Stimulated activated CD4-positive, alpha-beta T cell treated with anti-CD3 and anti-CD28 coated beads, Interleukin-2, amount 100 ng/mL, for 48 hours (primary cell): ENCODE data around the gene MCC.

Experiments used
- DNase-seq, 2 donors: peaks; one replicate each; pipeline ENCODE4 v3.0.0-alpha.2; 2020

MCC gene

DNA sequence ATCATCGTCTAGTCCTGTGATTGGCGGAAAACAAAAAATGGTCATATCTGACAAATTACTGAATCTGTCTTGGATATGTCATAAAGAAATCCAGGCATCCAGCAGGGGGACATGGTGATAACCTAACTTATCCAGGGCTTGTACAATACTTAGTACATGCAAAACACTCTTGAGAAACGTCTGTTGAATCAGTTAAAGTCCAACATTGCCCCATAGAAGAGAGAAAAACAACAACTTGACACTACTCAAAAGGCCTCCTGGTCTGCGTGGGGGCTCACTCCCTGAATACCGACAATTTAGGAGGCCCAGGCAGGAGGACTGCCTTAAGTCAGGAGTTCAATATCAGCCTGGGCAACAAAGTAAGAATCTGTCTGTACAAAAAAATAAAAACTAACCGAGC is 294.1 kb downstream of the MCC start:
- no peak for DNase-seq

DNA sequence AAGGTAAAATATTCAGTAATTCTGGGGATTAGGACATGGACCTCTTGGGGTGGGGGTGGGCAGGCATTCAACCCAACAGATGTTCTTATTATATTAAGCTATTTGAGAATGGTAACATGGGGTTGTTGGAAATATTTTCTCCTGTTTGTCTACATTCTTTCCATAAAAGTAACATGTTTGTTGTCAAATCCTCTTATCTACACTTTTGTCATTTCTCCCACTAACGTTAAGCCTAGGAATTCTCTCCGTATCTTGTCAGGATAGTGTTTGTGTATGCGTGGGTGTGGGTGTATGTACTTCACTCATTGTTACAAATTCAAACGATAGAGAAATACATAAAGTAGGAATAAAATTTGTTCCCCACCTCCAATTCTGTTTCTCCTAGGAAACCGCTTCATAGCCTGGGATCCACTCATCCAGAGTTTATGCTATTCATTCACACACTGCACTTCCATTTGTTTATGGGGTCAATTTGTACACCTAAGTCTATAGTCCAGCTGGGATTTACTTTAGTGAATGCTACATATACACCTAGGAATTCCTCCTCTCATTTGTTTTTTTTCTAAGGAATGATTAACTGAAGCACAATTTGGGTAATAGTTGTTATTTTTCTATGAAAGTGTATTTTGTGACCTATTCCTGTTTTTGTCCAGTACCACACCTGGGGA is 294.8 kb downstream of the MCC start:
- no peak for DNase-seq

DNA sequence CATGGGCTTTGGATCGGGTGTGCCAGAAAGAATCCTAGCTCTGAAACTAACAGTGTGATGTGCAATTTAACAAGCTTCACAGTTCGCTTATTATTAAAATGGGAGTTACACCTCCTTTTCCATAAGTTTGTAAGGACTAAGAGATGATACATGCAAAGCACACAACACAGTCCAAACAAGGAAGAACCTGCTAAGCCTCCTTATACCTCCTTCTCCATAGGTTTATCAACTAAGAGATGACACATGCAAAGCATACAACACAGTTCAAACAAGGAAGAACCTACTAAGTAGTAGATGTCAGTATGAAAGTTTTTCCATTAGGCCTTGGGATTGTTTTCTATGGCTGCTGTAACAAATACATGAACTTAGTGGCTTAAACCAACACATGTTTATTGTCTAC is 295.7 kb downstream of the MCC start:
- no peak for DNase-seq

DNA sequence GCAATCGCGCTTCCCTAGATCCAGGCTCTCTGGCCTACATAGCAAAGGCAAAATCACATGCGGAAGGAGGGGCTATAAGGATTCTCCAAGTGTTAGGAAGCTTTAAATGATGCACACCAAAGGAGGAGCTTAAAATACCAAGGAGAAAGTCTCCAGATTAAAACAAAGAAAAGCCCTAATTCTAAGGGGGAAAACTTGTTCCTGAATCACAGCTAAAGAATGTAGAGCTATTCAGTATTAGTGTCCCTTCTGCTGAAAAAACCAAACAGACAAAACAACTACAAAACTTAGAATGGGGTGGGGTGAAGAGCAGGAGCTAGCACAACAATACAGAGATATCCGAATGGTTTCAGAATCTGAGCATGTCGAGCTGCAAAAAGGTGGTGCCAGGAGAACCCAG is 297.9 kb downstream of the MCC start:
- DNase-seq: no peak

DNA sequence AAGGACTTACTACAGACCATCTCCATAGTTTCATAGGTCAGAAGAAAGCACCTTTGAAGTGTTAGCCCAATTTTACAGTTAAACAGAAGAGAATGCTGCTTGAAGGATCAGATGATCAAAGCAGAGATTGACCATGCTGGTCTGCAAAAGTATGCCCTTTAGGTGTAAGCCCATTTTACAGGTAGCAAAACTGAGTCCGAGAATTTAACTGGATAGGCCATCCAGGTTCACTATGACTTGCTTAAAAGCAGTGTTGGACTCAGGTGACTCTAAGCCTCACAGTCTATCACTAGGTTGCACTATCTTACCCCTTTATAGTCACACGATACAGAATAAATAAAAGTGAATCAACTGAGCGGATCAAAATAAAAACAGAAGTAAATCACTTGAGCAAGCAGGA is 299.0 kb downstream of the MCC start:
- no peak for DNase-seq

DNA sequence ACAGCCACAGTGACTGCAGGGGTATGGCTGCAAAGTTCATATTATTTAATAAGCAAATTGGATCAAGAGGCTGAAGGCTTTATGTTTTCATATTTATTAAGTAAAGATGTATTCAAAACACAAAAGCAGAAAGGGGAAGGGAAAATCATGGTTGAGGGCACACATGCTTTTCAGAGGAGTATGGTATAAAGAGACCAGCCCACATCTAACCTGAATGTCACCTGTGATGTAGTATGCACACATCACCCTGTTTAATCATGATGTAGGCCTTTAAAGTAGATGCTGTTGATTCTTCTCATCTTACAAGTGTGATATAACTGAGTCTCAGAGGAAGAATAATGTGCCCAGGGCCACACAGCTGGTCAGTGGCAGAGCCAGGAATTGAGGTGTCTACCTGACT is 299.8 kb downstream of the MCC start:
- DNase-seq: no peak

DNA sequence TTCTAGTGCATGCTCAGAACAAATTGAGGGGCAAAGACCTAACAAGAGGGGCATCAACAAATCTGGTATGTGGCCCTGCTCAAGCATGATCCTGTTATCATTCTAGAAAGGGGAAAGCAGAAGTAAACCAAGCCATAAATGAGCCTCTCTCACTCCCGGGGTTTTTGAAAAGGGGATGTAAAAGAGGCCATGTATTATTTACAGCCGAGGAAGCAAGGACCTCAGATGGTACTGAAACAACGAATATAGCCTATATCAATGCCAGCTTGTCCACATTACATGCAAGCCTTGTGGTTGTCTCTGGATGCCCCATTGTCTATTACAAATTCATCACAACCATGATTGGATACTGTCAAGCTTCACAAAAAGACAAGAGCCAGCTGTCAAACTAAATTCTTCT is 300.3 kb downstream of the MCC start:
- DNase-seq: no peak

DNA sequence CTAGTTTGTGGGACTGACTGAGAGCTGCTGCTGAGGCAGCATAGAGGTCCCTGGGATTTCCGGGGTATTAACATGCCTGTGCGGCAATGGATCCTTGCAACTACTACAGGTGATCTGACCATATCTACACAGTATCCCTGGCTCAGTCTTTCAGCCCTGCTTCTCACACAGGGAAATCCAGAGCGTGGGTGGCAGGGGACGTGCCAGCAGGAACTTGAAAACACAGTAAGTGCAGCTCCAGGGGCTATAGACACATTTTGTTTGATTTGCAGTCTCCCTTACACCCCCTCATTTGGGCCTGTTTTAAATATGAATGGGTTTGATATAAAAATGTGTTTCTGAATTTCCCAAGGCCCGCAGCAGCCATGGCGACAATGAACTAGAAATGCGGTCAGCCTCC is 302.2 kb downstream of the MCC start:
- DNase-seq: no peak

DNA sequence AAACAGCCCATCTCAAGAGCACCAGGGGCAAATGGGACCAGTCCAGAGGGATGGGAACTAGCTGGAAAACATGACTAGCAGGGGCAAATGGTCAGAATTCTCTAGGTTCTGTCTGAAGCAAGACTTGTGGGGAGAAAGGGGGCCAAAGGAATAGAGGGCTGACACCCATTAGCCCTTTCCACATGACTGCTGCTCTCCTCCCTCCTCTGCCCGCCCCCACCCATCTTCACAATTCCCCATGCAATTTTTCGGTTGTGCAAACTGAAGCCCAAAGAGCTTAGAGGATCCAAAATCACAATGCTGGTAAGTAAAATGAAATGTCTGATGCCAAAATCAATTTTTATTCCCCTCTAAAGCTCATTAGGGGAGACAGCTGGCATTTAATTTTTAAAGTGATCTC is 304.6 kb downstream of the MCC start:
- DNase-seq: no peak

DNA sequence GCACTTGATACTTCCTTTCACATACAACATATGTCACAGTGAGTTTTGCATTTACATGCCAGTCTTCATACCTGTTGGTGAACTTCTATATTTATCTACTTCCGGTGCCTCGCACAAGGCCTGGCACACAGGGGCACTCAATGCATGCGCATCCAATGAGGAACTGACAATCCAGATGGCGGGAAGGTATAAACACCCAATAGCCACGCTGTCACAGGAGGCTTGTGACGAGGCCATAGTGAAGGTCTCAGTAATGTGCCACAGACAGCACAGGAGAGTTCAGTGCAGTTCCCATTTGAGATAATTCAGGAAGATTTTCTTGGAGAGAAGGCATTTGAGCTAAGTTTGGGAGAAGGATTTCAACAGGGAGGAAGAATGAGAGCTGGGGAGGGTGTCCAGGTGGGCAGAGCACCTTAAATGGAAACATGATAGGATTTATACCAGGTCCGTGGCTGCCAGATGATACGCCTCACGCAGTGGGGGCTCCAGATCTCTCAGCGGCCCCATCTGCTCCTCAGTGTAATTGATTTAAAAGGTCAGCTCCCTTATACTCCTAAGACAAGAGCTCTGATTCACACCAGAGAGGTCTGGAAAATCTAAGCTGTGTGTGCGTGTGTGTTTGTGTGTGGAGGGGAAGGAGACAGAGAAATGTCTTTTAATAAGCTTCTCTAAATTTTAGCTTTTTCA is 305.5 kb downstream of the MCC start:
- no peak for DNase-seq

DNA sequence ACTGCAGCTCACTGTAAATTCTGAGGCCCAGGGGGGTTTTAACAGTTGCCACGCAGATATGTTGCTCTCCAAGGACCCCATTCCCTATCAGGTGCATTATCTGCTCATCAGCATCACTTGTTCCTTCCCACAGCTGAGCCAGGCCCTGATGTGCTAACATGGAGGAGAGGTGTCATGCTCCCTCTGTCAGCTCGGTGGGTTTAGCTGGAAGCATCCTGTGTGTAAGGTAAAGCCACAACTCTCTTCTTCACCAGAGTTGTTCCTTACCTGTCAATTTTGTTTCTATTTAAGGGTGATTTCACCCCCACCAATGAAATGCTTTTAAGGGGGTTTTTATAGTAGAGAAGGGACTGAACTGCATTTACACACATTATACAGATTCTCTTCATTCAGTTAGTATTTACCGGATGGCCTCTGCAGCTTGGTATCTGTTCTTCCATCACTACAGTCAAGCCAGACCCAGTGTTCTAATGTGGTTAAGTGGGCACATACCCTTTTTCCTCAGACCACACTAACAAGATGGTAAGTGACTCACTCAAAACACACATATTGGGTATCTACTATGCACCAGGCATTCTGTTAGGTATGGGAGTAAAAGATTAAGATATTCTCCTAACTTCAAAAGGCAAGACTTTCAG is 306.3 kb downstream of the MCC start:
- no peak for DNase-seq

DNA sequence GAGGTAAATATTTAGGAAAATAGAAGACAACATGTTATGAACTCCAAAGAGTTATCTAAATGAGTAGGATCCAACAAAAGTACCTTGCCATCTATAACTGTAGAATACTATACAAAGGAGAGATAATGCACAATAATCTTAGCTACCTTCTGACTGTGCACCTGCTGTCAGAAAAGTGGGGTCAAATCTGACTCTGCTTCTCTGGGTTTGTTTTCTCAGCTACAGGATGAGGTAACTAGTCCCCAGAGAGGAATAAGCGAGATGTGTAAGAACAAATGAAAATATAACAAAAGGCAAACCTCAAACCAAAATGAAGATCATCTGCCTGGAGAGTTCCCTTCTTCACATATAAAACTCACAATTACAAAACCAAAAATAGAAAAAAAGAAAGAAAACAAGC is 306.8 kb downstream of the MCC start:
- no peak for DNase-seq

DNA sequence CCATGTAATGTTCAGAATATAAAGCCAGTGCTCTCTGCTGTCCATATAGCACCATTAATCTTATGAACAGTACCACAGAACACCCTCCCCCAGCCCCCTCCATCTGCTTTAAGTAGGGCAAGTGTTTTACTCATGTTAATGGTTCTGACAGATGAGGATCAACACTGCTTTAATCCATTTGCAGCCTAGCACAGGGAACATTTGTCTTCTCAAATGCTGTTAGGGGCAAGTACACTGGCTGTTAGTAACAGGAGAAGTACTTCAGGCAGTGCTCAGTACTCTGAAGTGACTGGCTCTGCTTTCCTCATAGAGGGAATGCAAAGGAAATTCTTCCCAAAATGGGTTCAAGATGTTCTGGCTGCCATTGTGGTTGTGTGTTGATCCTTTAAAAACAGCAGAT is 309.1 kb downstream of the MCC start:
- DNase-seq: no peak

DNA sequence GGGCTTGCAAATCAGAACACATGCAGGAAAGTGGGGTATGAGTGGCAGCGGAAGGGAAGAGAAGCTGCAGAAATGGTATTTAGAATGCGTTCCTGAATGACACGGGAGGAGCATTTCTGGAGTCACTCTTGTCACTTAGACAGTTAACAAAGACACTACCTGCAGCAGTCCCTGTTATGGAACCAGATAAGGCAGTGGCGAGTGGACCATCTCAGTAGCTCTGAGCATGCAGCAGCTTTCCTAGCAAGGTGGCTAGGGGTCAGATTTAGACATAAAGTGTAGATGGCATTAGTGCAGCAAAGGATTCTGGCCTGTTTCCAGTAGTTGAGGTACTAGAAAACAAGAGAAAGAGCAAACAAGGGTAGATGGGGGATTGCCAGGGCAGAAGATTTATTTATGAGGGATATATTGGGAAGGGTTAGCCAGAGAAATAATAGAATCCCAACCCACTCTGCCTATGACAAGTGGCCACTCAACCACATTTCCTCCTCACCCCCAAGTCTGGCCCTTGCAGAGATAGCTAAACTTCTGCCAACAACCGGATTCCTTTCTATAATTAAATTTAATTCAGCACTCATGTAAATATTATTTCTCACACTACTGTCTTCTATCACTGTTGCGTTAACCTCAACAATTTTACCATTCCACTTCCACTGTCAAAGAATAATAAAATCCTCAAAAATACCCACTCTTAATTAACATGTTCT is 310.0 kb downstream of the MCC start:
- DNase-seq: no peak

DNA sequence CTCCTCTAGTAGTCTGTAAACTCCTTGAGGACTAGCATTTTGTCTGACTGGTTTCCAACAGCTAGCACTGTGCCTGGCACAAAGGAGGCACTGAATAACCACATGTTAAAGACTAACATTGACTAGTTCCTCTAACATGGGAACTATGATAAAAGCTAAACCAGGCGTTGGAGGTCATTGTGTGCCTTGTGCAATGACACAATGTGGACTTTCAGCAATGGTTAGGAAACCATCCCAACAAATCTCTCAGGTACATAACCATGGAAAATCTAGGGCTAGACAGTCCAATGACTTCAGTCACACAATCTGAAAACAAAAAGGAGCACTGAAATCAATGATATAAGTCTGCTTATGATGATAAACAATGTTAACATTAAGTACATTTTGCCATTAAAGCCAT is 311.0 kb downstream of the MCC start:
- DNase-seq: no peak

DNA sequence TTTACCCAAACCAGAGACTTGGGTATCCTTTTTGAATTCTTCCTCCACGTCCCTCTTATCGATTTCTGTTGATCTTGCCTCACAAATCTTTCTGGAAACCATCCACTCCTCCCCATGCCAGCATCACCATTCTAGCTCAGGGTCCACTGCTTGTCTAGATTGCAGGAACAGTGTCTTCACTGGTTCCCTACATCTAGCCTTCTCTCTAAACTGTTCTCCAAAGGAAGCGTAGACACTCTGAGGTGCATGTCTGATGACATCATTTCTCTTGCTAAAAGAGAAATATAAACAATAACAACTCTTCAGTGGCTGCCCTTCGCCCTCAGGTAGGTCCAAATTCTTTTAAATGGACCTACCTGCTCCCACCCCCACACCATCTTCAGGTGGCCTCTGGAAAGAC is 311.5 kb downstream of the MCC start:
- DNase-seq: no peak

DNA sequence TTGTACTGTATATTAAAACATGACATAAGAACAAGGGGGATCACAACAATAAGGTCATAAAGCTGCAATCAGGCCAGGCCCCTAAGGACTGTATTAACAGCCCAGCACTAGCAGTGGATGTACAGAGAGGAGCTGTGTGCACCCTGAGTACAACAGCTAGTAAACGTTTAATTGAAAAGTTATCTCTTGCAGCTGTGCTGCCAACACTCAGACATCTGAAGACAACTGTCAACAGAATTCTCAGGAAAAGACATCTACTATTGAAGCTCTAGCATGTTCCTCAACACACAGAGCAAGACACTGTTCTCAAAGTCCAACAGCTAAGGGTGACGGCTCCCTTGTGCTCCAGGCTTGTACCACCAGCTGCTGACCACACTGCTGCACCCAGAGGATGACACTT is 312.1 kb downstream of the MCC start:
- no peak for DNase-seq

DNA sequence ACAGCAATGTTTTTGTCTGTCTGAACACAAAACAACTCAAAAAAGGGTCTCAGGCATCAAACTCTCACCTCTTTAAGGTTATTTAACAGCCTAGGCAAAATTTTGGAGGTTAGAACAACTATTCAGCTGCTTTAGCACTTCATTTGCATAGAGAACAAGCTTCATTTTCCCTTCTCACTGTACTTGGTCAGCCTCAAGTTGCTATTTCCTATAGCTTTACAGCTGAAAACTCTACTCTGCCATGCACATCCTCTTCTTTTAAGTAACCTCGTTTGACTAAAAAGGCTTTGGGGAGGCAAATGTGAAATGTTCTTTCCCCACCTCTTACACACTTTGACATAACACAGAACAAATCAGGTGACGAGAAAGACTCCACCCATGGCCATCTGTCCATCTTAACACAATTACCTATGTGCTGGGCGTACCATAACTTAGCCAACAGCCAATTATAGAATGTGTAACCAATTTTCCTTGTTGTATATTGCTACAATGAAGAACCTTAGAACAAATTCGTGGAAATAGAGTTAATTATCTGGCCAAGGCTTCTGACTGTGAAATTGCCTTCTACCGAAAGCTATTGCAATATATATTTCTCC is 315.9 kb downstream of the MCC start:
- DNase-seq: no peak

DNA sequence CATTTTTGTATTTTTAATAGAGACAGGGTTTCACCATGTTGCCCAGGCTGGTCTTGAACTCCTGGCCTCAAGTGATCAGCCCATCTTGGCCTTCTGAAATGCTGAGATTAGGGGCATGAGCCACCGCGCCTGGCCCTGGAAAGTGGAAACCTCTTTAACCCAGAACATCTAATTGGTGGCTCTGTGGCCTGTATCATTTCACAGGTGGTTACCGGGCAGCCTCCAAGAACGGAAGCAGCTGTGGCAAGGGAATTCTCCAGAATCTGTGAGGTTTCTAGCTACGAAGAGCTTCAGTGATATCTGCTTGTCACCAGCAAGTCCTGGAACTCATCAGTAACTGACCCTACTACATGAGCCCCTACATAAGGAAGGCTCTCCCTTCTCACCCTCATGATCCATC is 316.7 kb downstream of the MCC start:
- DNase-seq: no peak

DNA sequence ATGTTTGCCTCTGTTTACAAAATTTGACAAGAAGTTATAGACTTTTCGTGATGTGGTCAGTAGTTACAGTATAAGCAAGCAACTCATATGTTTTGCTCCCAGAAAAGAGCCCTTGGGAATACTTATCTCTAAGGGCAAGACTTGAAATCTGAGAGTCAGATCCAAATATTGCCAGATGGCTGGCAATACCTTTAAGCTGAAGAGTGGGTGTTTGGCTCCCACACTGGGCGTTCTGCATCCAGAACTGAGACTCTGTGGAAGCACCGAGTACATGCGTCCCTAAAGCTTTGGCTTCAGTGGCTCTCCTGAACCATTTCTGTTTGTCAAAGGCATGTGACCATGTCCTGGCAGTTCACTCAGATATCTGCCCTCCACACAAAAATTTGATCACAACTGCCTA is 317.5 kb downstream of the MCC start:
- no peak for DNase-seq

DNA sequence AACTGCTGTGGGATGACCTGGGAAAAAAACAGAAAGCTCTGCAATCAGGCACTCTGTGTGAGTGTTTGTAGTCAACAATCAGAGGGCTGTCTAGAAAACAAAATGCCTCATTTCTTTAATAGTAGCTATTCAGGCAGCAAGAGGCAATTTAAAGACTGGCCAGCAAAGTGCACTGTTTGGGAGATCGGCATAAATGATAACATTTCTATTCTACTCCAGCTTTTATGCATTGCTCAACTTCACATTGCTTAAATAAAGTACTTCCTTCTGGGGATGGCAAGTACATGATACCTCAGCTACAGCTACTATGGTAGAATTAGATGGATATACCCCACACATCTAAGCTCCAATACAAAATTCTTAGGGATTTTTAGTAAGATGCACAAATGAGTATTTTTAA is 318.5 kb downstream of the MCC start:
- no peak for DNase-seq

DNA sequence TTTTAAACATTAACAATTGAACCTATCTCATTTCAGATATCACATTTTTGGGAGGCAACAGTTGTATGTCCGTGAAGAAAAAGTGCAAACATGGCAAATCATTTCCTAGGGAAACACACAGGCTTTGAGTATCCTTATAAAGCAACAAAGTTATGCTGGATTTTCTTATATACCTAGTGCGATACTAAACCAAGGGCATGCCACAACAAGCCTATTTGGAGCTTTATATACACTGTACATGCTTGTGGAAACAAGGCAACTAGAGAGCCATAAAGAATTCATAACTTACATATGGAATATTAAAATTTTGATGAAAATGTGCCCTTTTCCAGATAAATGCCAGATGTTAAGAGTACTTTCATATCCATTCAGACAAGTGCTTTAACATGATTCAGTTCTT is 320.3 kb downstream of the MCC start:
- no peak for DNase-seq

DNA sequence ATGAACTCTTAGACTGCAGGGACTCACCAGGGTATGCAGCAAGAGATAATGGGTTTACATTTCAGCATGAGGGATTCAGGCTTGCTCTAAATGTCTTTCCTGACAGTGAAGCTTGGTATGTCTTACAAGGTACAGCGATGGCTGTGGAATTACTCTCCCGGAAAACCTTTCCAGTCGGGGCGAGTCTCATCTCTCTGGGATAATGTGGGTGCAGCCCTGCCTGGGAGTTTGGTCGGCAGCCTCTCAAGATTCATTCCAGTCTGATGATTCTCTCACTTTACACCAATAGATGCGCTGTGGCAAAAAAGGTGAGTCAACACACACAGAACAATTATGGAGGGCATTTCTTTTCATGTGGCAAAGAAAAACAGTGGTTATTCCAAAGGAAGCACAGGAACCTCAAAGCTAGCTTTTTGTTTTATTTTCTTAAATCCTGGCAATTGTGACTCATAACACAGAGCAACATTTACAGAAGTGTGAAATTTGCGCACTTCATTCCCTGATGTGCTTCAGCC is 321.3 kb downstream of the MCC start:
- no peak for DNase-seq
